GM21825 (cell line): Measurements from ENCODE around the gene EHMT1.

ENCODE experiments used
- ATAC-seq: cut with Tn5 transposase; IDR thresholded peaks from one replicate; pipeline ENCODE4 v1.9.1; 2021; ENCODE audit warnings: mild to moderate bottlenecking, moderate library complexity; ENCODE audit not compliant: unreplicated experiment

EHMT1 gene

GRCh38 chr9:137734181-137734580, 115.4 kb downstream of the EHMT1 start:
- no peak for ATAC-seq

- ATAC-seq: peak; percentile 73
Measured at GRCh38 chr9:137738182-137738696, 119.4 kb downstream of the EHMT1 start.

- no peak for ATAC-seq
Measured at GRCh38 chr9:137738703-137739102, 119.9 kb downstream of the EHMT1 start.

GRCh38 chr9:137739371-137740309, 120.8 kb downstream of the EHMT1 start:
- ATAC-seq: no peak

- ATAC-seq: no peak
Measured at GRCh38 chr9:137740312-137740711, 121.5 kb downstream of the EHMT1 start.

- no peak for ATAC-seq
Measured at GRCh38 chr9:137741330-137741729, 122.5 kb downstream of the EHMT1 start.

- ATAC-seq: no peak
Measured at GRCh38 chr9:137742698-137743097, 123.9 kb downstream of the EHMT1 start.

GRCh38 chr9:137743695-137744094, 124.9 kb downstream of the EHMT1 start:
- no peak for ATAC-seq

- no peak for ATAC-seq
Measured at GRCh38 chr9:137744632-137745183, 125.9 kb downstream of the EHMT1 start.

GRCh38 chr9:137745541-137745991, 126.8 kb downstream of the EHMT1 start:
- peak; percentile 64 for ATAC-seq

- ATAC-seq: no peak
Measured at GRCh38 chr9:137748311-137748710, 129.5 kb downstream of the EHMT1 start.

GRCh38 chr9:137748741-137749140, 129.9 kb downstream of the EHMT1 start:
- no peak for ATAC-seq

GRCh38 chr9:137749511-137749910, 130.7 kb downstream of the EHMT1 start:
- ATAC-seq: no peak

- no peak for ATAC-seq
Measured at GRCh38 chr9:137750007-137750406, 131.2 kb downstream of the EHMT1 start.

GRCh38 chr9:137750566-137750965, 131.8 kb downstream of the EHMT1 start:
- ATAC-seq: no peak

GRCh38 chr9:137751616-137752015, 132.8 kb downstream of the EHMT1 start:
- no peak for ATAC-seq

- no peak for ATAC-seq
Measured at GRCh38 chr9:137752426-137752825, 133.6 kb downstream of the EHMT1 start.

GRCh38 chr9:137753192-137753765, 134.5 kb downstream of the EHMT1 start:
- no peak for ATAC-seq

- ATAC-seq: no peak
Measured at GRCh38 chr9:137755261-137755927, 136.6 kb downstream of the EHMT1 start.

GRCh38 chr9:137756045-137756744, 137.4 kb downstream of the EHMT1 start:
- ATAC-seq: no peak
